NCI-H774 (cell line): ENCODE measurements around the gene NCBP3.

ENCODE experiments used
- DNase-seq: peaks from one replicate; lab custom pipeline; 2025; lab: John Stamatoyannopoulos, UW

NCBP3 gene

GRCh38 chr17:3845621-3846436, at the start of gene NCBP3:
TSS of gene NCBP3 (minus strand) at chr17:3846246. CDS start at chr17:3846223, 23 bp downstream.
- DNase-seq: peak; percentile 71

- DNase-seq: no peak
These were observed 49.3 kb upstream of the NCBP3 start for GRCh38 chr17:3895354-3895753.

GRCh38 chr17:3894911-3895343, 48.9 kb upstream of the NCBP3 start:
- no peak for DNase-seq

- no peak for DNase-seq
These were observed 48.1 kb upstream of the NCBP3 start for GRCh38 chr17:3894188-3894587.

GRCh38 chr17:3893720-3894116, 47.7 kb upstream of the NCBP3 start:
- no peak for DNase-seq

- DNase-seq: peak; percentile 73
These were observed 47.1 kb upstream of the NCBP3 start, which contains the start of gene CAMKK1 for GRCh38 chr17:3893003-3893719. TSS of gene CAMKK1 (minus strand) at chr17:3893053. CDS start at chr17:3885687, 7,366 bp downstream.

GRCh38 chr17:3892095-3892998, 46.3 kb upstream of the NCBP3 start:
- DNase-seq: peak; percentile 0

- DNase-seq: no peak
These were observed 45.6 kb upstream of the NCBP3 start for GRCh38 chr17:3891626-3892094.

- no peak for DNase-seq
These were observed 44.8 kb upstream of the NCBP3 start for GRCh38 chr17:3890878-3891219.

GRCh38 chr17:3890082-3890877, 44.2 kb upstream of the NCBP3 start:
- DNase-seq: no peak

GRCh38 chr17:3889325-3890012, 43.4 kb upstream of the NCBP3 start:
- DNase-seq: no peak

- DNase-seq: peak; percentile 11
These were observed 42.5 kb upstream of the NCBP3 start for GRCh38 chr17:3888343-3889171.

- no peak for DNase-seq
These were observed 41.8 kb upstream of the NCBP3 start for GRCh38 chr17:3887804-3888203.

- DNase-seq: no peak
These were observed 41.3 kb upstream of the NCBP3 start for GRCh38 chr17:3887394-3887793.

- DNase-seq: no peak
These were observed 40.7 kb upstream of the NCBP3 start for GRCh38 chr17:3886776-3887175.

GRCh38 chr17:3885970-3886369, 39.9 kb upstream of the NCBP3 start:
- DNase-seq: no peak

- DNase-seq: no peak
These were observed 39.2 kb upstream of the NCBP3 start for GRCh38 chr17:3885271-3885670.

GRCh38 chr17:3884188-3884587, 38.1 kb upstream of the NCBP3 start:
- no peak for DNase-seq

GRCh38 chr17:3882276-3882675, 36.2 kb upstream of the NCBP3 start:
- DNase-seq: no peak

- DNase-seq: no peak
These were observed 34.9 kb upstream of the NCBP3 start for GRCh38 chr17:3880983-3881382.
